HG03571 (cell line): ENCODE data around the gene ARHGAP30.
"Not testable (repeated sequence)": the region's sequence is repeated elsewhere in the genome, so short reads cannot be mapped to it uniquely, and the experiment has no call there.

Experiments used
- ATAC-seq: cut with Tn5 transposase; IDR thresholded peaks from one replicate; pipeline ENCODE4 v1.9.1; 2021; ENCODE audit not compliant: unreplicated experiment

ARHGAP30 gene

DNA sequence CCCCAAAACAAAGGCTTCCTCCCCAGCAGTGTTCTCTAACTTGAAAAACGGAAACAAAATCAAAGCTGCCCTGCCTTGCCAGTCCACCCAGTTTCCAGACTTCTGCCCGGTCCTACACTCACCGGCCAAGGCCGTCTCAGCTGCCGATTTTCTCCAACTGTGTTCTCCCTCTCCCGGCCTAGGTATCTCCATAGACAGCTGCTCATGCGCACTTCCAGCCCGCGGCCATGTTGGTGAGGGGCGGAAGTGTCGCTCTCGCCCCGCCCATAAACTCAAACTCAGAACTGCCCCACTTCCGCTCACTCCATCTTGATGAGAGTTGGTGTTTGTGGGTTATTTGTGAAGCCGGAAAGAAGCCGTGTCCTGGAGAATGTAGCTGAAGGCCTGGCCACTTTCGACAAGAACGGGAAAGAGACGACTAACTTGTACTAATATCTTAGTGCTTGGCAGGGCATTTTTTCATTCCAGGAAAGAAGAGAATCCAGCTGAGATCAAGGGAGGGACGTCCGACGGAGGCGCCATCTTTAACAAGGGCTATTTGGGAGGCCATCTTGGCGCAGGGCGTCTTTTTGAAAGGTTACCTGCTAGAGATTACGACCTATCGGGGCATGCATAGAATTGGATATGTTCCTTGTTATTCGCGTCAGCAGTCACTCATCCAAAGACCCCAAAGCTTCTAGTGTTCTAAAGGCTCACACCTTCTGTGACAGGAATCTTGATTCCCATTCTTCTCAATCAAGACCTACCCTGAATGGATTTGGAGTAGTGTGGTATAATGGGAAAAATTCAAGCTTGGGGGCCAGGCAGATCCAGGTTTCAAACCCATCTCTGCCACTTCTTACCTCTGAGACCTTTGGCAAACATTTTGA is 23.7 kb downstream of the ARHGAP30 start, which contains the start of gene USF1:
TSS of gene USF1 (minus strand) at position 242 of the 869 bp plus-strand sequence. CDS start 2,702 bp downstream, outside the sequence.
- peak; percentile 43 for ATAC-seq

DNA sequence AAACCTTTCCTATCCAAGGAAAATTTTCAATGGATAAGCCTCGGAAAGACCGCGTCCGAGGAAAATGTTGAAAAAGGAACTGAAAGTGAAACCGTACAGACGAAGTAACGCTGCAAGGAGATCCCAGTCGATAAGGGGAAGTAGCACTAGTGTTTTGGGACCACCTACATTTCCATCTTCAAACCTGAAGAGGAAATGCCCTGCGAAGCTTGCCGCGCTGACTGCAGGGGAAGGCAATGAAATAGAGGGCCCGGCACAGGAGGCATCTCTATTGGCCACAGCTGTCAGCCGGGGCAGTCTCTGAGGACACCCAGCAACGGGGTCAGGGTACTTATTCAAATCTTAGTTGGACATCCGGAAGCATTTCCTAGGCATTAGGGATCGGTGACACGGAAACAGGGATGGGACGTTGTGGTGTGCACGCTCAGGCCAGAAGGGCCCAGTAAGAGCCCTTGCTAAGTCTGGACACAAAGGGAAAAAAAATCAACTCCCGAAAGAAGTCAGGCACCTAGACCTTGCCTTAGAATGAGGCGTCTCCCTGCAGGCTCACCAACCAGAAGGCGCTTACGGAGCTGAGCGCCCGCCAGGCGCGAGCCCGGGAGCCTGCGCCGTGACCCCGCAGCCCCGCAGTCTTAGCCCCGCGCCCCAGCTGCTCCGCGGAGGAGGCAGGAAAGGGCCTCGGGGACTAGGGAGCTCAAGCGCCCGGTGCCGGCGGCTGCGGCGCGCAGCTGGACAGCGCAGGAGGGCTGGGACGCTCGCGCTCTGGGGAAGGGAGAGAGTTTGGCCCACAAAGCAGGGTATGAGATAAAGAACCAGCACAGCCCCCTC is 24.6 kb downstream of the ARHGAP30 start:
- peak; percentile 33 for ATAC-seq

DNA sequence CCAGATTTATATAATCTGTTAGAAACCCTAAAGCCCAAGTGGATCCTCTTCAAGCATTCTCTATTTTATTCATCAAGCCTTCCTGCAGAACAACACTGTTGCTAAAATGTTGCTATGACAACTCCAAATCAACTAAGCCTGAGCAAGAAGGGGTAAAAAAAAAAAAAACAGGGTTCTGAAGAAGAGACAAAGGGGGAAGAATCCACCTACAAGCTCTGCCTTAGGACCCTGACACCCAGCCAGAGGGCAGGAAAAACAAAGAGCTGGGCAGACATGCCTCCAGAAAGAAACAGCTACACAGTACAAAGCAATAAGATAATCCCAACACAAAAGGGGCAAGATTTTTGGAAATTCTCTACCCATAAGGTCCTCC is 25.2 kb downstream of the ARHGAP30 start:
- ATAC-seq, result no peak

DNA sequence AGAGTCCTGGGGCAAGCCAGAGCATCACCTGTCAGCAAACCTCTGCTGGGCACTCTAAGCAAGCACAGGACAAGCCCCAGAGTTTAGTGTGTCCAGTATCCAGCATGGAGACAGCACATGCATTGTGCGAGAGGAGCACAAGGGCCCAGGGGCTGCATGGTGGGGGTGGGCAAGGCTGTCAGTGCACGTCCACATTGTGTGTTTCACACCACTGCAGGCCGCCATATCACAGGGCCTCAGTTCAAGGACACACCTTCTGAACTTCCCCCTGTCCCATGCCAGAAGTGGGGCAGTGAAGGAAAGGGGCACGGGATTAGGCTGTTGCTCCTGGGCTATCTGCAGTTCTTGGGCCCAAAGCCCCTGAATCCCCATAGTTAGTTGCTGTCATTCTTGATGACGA is 30.1 kb downstream of the ARHGAP30 start:
- no peak for ATAC-seq

DNA sequence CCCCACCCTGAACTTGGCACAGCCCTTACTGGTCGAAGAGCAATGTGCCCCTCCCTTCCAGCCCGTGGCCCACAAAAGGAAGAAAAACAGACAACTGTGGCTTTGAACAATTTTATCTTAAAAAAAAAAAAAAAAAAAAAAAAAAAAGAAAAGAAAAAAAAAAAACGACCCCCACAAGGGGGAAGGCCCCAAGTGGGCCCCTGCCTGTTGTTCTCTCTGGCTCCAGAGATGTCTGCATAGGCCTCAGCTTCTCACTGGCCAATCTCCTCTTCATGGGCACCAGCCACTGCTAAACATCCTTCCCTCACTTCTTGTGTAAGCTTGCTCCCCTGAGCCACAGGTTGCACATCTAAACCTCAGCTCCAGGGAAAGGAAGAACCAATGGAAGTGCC is 30.5 kb downstream of the ARHGAP30 start:
- no peak for ATAC-seq

- peak; percentile 73 for ATAC-seq
Observed at GRCh38 chr1:161038523-161039153, 31.1 kb downstream of the ARHGAP30 start, which contains the start of gene TSTD1. TSTD1 (minus strand) TSS chr1:161038964; CDS start chr1:161038889, 75 bp downstream.

DNA sequence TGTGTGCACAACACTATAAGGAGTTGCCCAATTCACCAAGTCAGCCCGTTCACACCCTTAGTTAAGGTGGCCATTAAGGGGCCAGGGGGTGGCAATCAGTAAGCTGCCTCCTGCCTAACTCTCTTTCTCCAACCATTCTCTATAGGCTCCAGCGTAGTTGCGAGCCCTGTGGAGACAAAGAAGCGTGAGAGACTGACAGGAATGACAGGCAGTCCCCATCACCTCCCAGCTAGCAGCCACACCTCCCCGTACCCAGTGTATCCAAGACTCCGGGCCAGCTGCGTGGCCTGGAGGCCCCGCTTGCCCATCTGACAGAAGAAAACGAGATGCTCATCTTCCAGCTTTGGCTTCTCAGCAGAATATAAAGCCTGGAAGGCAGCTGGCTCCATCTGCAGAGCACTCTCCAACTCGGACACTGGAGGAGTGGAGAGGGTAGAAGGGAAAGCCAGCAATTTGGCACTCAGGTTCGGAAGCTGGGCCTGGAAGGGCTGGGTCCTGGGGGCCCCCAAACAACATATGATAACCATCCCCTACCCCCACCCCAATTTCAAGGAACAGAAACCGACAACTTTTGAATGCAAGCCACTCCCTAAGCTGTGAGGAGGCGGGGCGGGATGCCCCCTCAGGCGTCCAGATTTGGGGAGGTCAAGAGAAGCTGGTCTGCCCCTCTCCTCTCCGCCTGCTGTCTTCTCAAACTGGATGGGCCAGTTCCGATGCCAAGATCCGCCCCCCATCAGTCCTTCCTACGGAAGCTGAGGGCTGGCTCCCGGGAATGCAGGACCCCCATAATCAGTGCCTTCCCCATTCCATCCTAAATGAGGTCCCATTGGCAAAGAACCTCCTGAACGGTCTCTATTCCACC is 31.8 kb downstream of the ARHGAP30 start:
- ATAC-seq, result no peak

- no peak for ATAC-seq
Observed at GRCh38 chr1:161033751-161034150, 35.9 kb downstream of the ARHGAP30 start.

DNA sequence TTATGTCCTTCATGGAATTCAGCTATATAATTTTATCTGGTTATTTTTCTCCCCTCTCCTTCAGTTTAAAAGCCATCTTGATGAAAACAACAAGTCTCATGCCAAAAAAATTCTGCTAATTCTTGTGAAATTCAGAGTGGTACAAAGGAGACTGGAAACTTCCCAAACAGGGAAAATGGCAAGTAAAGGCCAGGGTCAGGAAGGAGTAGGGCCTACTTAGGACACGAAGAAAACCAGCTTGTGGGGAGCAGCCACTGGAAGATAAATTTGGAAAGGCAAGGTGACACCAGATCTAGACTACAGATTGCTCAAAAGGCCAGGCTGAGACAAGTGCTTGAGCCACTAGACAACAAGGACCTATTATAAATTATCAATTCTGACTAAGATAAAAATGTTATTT is 37.3 kb downstream of the ARHGAP30 start:
- ATAC-seq, result no peak

GRCh38 chr1:161031874-161032273 is 37.8 kb downstream of the ARHGAP30 start:
- no peak for ATAC-seq

- not testable (repeated sequence) for ATAC-seq
Observed at GRCh38 chr1:161029466-161029865, 40.2 kb downstream of the ARHGAP30 start.

- ATAC-seq, result not testable (repeated sequence)
Observed at GRCh38 chr1:161026954-161027353, 42.7 kb downstream of the ARHGAP30 start.

DNA sequence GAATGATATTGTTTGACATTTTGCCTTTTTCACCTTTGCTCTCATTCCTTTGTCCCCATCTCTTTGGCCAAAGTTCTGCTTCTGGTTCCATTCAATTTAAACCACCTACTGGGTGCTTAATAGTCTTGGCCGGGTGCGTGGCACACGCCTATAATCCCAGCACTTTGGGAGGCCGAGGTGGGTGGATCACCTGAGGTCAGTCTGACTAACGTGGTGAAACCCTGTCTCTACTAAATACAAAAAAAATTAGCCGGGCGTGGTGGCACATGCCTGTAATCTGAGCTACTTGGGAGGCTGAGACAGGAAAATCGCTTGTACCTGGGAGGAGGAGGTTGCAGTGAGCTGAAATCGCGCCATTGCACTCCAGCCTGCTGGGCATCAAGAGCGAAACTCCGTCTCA is 47.3 kb downstream of the ARHGAP30 start:
- not testable (repeated sequence) for ATAC-seq

DNA sequence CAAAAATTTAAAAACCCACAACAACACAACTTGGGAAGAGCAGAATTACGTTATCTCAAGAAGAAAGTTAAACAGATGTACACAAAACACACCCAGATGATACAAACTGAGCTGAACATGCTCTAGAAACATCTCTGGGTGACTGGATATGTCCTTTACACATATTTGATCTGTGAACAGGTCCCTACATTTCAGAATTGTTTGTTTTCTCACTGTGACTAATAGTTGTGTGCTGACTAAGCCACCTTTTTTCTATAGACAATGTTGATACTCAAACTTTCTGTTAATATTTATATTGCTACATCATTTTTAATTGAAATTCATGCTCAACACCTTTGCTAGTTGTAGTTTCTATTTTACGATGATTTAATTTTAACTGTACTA is 47.7 kb downstream of the ARHGAP30 start:
- ATAC-seq, result no peak

DNA sequence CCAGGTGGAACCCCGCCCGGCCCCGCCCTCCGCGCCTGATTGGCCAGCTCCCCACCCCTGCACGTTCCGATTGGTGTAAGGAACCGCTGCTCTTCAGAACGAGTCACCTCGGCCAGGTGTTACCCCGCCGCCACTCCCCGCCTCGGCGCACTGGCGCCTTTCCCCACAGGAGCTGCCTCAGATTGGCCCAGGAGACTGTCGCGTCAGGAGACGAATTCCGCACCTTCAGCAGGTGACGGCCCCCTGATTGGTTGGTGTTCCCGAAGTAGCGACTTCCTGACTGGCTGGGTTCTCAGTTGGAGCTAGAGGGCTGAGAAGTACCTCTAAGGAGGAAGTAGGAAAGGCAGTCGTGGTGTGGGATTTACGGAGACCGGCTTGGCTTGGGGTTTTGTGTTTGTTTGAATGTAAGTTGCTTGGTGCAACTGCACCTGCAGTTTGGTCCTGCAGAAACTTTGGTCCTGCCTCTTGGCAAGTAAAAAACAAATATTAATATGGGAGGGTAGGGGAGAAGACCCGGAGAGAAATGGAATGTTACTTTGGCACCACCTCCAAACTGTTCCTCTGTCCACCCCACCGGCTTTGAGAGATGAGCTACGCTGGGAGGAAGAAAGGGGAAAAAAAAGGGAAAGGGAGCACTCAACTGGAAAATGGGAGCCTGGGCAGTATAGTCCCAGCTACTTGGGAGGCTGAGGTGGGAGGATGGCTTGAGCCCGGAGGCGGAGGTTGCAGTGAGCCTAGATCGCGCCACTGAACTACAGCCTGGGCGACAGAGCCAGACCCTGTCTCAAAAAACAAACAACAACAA is 48.3 kb downstream of the ARHGAP30 start:
- peak; percentile 73 for ATAC-seq

GRCh38 chr1:161020509-161021164 is 49.1 kb downstream of the ARHGAP30 start, which contains the start of gene F11R:
F11R (minus strand) TSS chr1:161021152; CDS start chr1:161021073, 79 bp downstream.
- peak; percentile 21 for ATAC-seq

DNA sequence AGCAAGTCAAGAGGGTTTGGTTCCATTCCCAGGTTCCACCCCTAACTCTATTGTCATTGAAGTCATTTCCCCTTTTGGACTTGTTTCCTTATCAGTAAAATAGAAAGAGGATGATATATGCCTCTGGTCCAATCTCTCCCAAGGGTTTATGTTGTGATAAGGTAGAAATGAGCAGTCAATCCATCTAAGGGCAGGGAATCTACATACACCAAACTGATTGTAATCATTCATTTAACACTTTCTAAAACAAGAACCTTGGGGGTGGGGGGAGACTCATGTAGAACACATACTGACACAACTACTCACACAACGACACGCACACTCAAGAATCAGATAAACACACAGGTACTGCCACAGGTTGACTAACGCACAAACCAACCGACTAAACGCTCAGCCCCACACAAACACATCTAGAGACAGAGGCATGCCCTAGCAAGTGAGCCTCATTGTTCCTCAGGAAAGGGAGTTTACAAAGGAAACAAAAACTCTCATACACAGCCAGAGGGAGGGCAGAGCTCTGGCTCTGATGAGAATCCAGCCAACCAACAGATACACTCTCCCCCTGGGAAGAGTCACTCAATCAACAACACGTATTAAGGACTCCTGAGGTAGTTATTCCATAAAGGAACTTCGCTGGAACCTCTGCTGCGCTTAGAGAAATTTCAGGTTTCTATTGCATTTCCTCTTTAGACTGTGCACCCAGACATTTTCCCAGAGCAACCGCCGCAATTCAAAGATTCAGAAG is 49.8 kb downstream of the ARHGAP30 start:
- no peak for ATAC-seq

- ATAC-seq, result not testable (repeated sequence)
Observed at GRCh38 chr1:161019111-161019660, 50.5 kb downstream of the ARHGAP30 start.
